Activated T-cell treated with anti-CD3 and anti-CD28 coated beads for 4 hours (primary cell): ENCODE measurements around the gene CCNB1IP1.
A peak's percentile ranks its signal among the peaks of the same experiment; 100 is the strongest.
"Not testable (repeated sequence)": the region's sequence is repeated elsewhere in the genome, so short reads cannot be mapped to it uniquely, and the experiment has no call there.

Experiments used
- DNase-seq: peaks from one replicate; pipeline ENCODE4 v3.0.0-alpha.2; 2020

Gene CCNB1IP1, protein sequence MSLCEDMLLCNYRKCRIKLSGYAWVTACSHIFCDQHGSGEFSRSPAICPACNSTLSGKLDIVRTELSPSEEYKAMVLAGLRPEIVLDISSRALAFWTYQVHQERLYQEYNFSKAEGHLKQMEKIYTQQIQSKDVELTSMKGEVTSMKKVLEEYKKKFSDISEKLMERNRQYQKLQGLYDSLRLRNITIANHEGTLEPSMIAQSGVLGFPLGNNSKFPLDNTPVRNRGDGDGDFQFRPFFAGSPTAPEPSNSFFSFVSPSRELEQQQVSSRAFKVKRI

GRCh38 chr14:20332788-20333493, at the start of gene CCNB1IP1:
Gene CCNB1IP1 (minus strand): TSS chr14:20333279. CDS start chr14:20316523, 16,756 bp downstream.
- peak; percentile 38 for DNase-seq

DNA sequence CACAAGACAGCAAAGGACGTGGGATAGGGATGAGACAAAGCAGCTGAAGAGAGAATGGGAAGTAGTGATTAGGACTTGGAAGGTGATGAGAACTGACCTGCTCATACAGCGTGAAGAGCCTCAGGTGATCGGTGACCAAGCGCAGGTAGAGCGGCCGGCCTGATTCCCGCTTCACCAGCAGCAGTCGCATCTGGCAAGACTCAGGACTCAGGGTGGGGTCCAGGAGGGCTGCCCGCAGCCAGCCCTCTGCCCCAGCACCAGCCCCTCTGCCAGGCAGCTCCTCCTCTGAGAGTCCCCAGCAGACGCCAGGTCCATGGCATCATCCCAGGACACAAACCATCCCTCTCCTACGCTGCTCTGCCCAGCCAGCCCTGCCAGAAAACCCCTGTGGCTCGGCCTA, 49.4 kb upstream of the CCNB1IP1 start:
- no peak for DNase-seq

DNA sequence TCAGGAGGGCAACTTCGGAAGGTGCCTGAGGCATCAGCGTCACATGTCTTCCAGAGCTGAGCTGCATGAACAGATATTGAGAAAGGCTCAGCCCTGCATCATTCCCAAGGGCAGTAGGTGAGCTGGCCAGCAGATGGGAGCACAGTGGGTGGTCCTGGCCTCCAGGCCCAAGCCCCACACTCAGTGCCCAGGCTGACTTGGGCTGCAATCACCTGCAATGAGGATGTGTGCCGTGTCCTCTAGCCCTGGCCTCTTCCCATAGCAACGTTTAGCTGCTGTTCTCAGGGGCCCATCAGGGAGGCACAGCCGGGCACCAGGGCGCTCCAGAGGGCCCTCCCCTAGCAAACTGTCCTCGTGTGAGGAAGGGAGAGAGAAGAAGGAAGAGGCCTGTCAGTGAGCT, 48.3 kb upstream of the CCNB1IP1 start:
- DNase-seq: no peak

DNA sequence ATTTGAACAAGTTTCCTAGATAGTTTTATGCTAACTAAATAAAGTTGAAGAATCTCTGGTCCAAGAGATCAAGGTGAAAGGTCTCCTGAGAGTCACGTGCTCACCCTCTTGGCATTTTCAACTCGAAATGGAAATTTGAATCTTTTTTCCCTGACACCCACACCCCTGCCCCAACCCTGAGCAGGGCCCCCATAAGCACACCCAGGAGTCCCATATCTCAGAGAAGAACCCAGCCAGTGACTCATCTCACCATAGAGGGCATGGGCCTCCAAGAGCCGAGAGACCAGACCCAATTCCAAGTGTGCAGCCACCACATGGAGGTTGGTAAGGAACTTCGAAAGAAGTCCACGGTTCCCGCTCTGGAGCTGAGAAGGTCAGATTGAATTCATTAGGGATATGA, 47.6 kb upstream of the CCNB1IP1 start:
- DNase-seq: no peak

DNA sequence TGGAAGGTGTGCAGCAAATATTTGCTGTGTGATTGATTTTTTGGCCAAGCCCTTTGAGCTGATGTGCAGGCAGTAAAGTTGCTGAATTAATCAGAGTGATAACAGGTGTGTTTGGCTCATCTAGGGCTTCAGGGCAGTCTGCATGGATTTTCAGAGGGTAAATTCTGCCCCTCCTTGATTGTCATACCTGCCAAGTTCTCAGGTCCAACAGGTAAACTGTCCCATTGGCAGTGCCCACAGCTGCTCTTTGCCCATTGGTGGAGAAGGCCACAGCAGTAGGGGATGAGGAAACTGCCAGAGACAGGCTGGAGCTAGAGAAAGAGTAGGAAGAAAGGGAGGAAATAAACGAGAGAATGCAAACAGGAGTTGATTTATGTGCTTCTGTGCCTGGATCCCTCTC, 46.7 kb upstream of the CCNB1IP1 start:
- DNase-seq: no peak

GRCh38 chr14:20377171-20377570, 44.1 kb upstream of the CCNB1IP1 start:
- DNase-seq: no peak

DNA sequence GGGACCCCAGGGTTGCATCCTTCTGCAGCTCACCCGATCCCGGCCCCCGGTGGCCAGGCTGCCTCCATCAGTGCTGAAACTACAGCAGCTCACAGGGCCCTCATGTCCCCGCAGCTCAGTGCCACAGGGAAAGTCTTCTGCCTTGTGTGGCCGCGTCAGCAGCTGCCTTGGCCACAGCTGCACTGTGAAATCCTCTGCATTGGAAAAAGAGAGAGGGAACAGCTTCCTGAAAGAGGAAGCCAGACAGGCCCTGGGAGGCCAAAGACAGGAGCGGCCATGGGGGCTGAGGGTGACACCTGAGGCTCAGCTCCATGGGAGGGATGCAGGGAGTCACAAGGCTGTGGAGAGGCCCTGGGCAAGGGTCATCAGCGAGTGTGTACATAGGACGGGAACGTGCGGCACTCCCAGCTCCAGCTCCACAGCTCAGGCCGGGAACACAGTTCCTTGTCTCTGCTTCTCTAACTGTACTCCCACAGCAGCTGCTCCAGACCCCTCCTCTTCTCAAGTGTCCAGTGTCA, 43.1 kb upstream of the CCNB1IP1 start:
- DNase-seq: no peak

GRCh38 chr14:20375471-20375870, 42.4 kb upstream of the CCNB1IP1 start:
- DNase-seq: no peak

DNA sequence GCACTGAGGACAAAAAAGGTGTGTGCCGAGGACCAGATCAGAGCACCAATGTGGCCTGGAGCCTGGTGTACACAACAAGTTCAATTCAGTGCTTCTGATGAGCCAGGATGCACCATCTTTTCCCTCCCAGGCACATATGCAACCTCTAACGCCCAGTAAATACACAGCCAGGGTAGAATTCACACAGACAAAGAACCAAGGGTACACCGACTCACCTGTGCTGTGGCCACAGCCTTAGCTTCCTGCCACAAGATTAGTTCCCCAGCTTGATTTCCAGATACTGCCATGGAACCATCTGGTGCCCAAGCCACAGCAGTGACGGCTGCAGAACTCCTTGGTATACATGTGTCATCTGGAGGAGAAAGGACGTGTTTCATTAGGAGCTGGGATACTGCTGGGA, 39.7 kb upstream of the CCNB1IP1 start:
- no peak for DNase-seq

- no peak for DNase-seq
Measured at GRCh38 chr14:20365928-20366327, 32.8 kb upstream of the CCNB1IP1 start.

GRCh38 chr14:20358474-20358873, 25.4 kb upstream of the CCNB1IP1 start:
- not testable (repeated sequence) for DNase-seq

DNA sequence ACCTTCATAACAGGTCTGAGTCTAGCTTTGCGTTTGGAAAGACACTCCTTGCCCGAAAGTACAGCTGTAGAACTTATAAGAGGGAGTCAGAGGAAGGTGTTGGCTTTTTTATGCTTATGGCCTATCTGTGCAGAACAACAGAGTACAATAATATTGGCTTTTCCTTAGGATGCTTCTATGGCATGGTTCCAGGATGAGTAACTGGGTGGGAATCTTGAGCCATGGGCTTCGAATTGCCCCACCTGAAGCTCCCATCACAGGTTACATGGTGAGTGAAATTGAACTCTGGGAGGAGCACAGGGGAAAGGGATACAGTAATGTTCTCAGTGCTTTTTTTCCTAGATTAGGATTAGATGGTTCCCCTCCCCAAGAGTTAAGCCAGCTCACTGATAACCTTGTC, 23.3 kb upstream of the CCNB1IP1 start:
- DNase-seq: no peak

GRCh38 chr14:20350860-20351259, 17.8 kb upstream of the CCNB1IP1 start:
- no peak for DNase-seq

DNA sequence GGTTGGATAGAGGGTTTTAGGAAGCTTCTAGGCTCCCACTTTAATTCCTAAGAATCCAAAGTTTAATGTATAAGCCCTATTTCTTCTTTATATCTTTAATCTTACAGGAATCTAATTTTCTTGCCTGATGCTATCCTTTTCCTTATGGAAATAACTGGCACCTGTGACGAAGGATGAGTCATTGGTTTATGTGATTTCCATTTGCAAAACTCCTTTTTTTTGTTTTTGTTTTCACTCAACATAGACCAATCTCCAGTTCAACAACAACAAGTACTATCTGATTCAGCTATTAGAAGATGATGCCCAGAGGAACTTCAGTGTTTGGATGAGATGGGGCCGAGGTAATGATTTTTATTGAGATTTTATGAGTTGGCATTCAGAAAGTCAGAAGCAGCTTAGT, 17.2 kb upstream of the CCNB1IP1 start:
- DNase-seq: no peak

DNA sequence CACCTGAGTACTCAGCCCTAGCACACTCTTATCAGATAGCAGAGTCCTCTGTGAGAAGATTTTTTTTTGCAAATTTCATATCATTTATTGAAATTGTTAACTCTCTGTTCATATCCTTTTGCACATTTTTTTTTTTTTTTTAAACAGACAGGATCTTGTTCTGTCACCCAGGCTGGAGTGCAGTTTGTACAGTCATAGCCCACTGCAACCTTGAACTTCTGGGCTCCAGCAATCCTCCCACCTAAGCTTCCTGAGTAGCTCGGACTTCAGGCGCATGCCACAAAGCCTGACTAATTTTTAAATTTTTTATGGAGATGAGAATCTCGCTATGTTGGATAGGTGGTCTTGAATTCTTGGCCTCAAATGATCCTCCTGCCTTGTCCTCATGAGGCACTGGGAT, 14.7 kb upstream of the CCNB1IP1 start:
- DNase-seq: no peak

DNA sequence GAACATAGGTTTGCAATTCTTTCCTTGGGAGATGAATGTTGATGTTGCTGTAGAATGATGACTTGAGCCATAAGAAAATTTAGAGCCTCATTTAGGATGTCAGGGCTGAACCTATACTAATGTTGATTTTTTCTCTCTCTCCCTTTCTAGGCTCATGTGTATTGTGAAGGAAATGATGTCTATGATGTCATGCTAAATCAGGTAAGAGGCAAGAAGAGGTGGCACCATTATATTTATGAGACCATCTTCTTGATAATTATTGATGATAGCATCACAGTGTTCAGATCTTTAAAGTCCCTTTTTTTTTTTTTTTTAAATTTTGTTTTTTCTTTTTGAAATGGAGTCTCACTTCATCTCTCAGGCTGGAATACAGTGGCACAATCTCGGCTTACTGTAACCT, 13.6 kb upstream of the CCNB1IP1 start:
- no peak for DNase-seq

DNA sequence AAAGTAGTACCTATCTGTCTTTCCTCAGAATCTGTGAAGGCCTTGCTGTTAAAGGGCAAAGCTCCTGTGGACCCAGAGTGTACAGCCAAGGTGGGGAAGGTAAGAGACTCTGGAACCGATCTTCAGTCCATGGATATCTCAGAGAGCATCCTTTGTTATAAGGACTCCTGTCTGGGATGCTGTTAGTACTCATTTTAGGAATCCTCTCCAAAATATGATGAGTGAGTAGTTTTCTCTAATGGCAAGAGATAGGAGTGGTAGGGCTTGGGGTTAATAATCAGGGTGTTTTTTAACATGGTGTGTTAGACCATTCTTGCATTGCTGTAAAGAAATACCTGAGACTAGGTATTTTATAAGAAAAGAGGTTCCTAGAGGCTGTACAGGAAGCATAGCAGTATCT, 12.3 kb upstream of the CCNB1IP1 start:
- DNase-seq: no peak

DNA sequence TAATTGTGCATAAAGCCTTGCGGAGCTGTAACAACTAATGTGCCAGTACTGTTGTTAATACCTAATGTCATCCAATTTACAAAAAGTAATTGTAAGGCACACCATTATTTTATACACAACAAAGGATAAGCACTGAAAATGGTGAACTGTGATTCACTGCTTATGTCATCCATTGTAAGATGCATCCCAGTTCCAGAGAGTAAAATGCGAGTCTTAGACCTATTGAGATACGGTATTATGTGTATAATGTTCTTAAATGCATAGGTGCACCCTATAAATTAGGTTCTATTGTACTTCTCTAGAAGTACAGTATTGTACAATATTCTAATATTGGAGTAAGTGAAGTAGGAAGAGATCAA, 10.8 kb upstream of the CCNB1IP1 start:
- no peak for DNase-seq

DNA sequence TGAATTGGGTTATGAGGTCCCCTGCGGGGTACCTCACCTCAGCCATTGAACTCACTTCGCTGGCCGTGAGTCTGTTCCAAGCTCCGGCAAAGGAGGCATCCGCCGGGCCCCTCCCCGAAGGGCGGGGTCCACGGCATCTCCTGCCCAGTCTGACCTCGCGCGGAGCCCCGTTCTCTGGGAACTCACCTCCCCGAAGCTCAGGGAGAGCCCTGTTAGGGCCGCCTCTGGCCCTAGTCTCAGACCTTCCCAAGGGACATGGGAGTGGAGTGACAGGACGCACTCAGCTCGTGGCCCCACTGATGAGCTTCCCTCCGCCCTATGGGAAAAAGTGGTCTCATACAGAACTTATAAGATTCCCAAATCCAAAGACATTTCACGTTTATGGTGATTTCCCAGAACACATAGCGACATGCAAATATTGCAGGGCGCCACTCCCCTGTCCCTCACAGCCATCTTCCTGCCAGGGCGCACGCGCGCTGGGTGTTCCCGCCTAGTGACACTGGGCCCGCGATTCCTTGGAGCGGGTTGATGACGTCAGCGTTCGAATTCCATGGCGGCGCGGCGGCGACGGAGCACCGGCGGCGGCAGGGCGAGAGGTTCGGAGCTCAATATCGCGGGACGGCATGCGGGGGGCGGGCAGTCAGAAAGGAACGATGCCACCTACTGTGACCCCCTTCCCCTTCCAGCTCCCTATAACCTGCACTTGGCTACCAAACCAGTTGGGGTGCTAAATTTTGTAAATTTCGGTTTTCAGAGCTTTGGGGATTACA, 10.2 kb upstream of the CCNB1IP1 start, which contains the start of gene PARP2:
PARP2 (plus strand) TSS at position 544 of the 770 bp plus-strand sequence; CDS start at position 551, 7 bp downstream.
- peak; percentile 80 for DNase-seq

- no peak for DNase-seq
Measured at GRCh38 chr14:20341646-20342045, 8.6 kb upstream of the CCNB1IP1 start.

- DNase-seq: not testable (repeated sequence)
Measured at GRCh38 chr14:20341032-20341431, 8.0 kb upstream of the CCNB1IP1 start.

GRCh38 chr14:20334017-20334416, 938 bp upstream of the CCNB1IP1 start:
- DNase-seq: no peak

DNA sequence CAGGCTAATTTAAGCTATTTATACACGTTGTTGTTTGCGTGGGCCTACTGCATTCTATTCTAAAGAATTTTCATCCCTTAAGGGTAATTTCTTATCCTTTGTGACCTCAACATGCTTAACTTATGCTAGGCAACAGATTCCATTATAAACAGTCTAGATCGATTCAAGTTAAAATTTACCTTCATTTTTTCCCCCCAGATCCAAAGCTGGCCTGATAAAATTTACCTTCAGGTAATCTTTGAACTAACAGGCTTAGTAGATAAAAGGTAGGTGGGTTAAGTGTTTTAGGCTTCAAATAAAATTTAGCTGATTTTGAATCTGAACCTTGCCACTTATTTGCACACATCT, 389 bp upstream of the CCNB1IP1 start:
- DNase-seq: no peak

DNA sequence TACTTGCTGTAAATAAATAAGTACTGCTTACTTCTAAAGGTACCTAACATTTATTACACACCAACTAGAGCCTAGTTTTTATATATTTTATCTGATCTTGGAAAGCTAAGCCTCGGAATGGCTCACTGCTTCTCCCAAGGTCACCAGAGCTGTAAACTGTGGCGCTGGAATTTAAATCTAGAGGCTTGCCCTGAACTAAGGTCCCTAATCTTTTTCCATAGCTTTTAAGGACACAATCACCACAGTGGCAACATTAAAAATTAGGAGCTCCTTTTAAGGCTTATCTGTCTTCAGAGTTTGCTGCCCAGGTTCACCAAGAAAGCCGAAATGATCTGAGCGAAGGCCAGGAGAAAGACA, 670 bp downstream of the CCNB1IP1 start:
- DNase-seq: no peak
